CD4-positive, alpha-beta T cell treated with Interferon gamma for 1 hour (primary cell): ENCODE results near the gene KCNMA1.
"Not testable (repeated sequence)": the region's sequence is repeated elsewhere in the genome, so short reads cannot be mapped to it uniquely, and the experiment has no call there.

Experiments used
- DNase-seq: peaks from one replicate; pipeline ENCODE4 v3.0.0-alpha.2; 2020

Gene KCNMA1

GRCh38 chr10:77410523-77410922, 227.1 kb downstream of the KCNMA1 start:
- DNase-seq, result no peak

- no peak for DNase-seq
These were observed 227.7 kb downstream of the KCNMA1 start for GRCh38 chr10:77409697-77410471.

GRCh38 chr10:77408259-77408658, 229.3 kb downstream of the KCNMA1 start:
- no peak for DNase-seq

DNA sequence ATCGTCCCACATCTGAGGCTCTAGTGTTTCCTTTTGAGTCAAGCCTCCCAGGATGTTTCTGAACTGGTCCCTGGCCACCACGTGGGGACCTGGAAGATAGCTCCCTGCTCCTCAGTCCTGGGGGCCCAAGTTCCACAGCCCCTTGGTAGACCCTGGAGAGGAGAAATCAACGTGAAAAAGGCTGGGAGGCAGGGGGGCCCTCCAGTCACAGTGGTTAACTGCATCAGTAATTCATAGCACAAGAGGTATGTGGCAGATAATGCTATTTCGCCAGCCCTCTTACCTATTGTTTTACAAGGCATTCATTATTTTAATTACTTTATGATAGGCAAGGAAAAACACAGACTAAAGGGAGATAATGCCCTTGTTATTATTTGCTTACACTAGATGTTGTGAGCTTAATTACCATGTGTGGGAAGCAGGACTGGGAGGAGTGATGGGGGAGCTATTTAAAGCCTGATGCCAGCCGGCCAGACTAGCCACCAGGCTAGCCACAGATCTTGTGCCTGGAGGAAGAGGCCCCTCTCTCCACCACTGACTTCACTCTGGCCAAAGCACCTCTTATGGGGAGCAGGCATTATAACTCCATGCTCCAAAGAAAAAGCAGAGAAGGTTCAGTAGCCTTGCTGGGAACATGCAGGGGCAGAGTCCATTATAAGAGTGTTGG, 230.7 kb downstream of the KCNMA1 start:
- no peak for DNase-seq

- DNase-seq, result no peak
These were observed 231.8 kb downstream of the KCNMA1 start for GRCh38 chr10:77405771-77406241.

GRCh38 chr10:77404810-77405209, 232.8 kb downstream of the KCNMA1 start:
- no peak for DNase-seq

- DNase-seq, result no peak
These were observed 233.8 kb downstream of the KCNMA1 start for GRCh38 chr10:77403761-77404160.

GRCh38 chr10:77401683-77402082, 235.9 kb downstream of the KCNMA1 start:
- no peak for DNase-seq

DNA sequence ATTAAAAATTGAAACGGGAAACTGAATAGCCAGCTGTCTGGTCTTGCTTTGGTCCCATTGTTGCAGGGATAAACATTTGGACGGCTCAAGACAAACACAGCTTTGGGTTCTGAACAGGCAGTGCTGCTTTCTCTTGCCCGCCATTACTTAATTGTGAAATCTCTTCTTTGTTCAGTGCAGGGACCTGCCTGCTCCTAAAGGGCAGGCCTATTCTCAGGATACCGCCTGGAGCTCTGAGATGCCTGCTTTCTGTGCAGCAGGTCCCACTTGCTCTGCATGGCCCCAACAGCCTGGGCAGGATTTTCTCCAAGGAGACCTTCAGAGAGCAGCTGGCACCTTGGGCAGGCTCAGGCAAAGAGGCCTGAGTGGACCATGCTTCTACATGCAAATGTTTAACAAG, 237.6 kb downstream of the KCNMA1 start:
- DNase-seq, result no peak

DNA sequence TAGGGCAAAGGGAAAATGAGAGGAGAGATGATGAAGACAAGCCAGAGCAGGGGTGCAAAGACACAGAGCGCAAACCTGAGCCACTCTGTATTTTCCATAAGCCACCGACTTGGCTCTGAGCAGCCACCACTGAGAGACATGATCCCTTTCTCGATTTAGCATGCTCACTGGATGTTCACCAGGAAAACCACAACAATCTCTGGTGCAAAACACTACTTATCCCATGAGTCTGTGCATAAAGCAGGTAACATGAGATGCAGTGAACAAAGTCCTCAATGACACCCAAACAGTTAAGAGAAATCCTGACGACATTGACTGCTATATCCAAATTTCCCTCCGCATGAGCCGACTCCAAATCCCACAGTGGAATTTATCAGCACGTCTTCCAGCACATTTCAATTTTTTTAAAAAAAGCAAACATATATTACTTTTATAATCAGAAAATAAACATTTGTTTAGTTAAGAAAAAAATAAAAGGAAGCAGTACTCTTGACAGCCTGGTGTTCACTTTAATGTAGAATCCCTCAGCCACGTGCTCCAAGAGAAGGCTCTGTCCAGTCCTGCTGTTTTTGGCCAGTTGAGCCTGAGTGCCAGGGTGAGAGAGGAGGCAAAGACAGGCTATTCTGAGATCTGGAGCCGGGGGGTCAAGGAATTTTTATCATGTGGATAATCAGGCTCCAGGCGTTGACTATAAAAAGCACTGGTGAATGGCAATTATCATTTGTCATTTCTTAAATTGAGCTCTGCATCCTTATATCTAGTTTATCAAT, 238.4 kb downstream of the KCNMA1 start:
- no peak for DNase-seq

DNA sequence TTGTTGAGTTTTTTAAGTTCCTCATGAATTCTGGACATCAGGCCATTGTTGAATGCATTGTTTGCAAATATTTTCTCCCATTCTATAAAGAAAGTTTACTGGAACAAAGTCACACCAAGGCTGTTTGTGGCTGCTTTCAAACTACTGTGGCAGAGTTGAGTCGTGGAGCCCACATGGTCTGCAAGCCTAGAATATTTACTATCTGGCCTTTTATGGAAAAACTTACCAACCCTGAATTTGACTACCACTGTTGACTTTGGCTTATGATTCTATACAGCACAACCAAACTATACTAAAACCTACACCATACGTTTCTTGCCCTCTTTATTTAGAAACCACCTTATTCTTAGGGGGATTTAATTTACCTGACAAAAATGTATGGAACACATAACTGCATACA, 239.1 kb downstream of the KCNMA1 start:
- no peak for DNase-seq

GRCh38 chr10:77397103-77397502, 240.5 kb downstream of the KCNMA1 start:
- no peak for DNase-seq

DNA sequence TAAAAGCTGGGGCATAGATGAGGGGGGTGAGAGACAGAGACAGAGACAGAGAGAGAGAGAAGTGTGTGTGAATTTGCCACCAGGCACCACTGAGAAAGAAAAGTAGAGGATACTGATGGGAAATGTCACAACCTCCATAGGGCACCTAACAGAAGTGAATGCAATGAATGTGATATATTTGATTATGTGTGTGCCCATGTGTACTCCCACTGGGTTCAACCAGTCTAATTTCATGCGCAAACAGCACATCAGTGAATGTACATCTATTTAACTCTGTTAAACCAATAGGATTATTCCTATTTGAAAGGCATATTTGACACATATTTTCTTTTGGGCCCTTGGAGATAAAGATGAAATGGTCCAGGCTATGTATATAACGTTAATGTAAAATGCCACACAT, 241.3 kb downstream of the KCNMA1 start:
- DNase-seq, result no peak

DNA sequence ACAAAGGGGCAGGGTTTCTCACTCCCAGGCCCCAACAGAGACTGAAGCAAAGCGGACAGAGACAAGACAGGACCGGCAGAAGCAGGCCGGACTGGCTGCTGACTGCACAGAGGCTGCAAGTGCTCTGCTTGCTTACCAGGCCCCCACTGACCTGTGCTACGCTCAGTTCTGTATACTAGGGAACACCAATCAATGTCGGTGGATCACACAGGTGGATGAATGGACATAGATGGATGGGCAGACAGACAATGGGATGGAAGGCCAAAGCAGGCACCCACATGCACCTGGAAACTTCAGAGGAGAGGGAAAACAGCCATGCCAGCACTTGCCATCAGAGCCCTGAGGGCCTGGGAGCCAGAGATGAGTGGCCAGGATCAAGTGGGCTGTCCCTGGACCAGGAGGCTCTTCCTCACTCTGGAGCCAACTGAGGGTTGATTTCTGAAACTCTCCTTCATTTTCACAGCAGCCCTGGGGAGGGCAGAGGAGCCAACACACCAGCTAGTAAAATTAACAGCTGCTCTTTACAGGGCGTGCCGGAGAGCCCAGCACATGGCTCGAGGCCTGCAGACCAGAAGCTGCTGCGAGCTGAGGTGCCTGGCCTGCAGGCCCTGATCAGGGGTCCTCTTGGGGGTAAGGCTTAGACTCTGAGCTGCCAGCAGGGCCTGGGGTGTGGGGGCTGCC, 243.6 kb downstream of the KCNMA1 start:
- DNase-seq, result no peak

GRCh38 chr10:77393411-77393810, 244.2 kb downstream of the KCNMA1 start:
- no peak for DNase-seq

DNA sequence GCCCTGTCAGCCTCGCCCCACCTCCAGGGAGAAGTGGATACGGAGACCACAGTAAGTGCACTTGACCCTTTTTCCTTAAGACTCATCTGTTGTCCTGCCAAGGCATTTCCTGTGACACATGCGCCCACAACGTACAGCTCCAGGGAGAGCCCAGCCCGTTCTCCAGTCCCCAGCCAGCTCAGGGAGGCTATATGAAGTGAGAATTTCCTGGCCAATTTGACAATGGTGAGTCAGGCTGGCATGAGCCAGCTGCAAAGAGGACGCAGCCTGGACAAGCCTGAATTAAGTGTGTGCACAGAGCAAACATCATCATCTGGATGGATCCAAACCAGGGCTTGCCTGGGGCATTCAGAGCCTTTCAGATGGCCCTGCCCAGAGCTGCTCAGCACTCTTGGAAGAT, 244.8 kb downstream of the KCNMA1 start:
- DNase-seq, result no peak

DNA sequence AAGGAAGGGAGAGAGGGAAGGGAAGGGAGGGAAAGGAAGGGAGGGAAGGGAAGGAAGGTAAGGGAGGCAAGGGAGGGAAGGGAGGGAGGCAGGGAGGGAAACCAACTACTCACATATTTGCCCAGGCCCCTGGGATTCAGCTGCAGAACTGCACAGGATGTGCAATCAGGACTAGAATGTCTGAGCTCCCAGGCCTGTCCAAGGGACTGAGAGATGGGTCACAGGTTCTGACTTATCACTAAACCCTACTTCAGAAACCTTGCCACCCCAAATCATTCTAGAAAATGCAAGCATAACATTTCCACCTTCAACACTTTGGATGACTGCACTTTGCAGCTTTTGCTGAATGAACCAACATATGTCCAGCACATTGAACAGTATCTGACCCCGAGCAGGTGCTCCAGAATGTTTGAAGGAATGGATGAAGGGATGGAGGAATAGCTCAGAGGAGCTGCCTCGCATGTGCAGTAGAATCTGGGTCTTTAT, 245.3 kb downstream of the KCNMA1 start:
- no peak for DNase-seq

DNA sequence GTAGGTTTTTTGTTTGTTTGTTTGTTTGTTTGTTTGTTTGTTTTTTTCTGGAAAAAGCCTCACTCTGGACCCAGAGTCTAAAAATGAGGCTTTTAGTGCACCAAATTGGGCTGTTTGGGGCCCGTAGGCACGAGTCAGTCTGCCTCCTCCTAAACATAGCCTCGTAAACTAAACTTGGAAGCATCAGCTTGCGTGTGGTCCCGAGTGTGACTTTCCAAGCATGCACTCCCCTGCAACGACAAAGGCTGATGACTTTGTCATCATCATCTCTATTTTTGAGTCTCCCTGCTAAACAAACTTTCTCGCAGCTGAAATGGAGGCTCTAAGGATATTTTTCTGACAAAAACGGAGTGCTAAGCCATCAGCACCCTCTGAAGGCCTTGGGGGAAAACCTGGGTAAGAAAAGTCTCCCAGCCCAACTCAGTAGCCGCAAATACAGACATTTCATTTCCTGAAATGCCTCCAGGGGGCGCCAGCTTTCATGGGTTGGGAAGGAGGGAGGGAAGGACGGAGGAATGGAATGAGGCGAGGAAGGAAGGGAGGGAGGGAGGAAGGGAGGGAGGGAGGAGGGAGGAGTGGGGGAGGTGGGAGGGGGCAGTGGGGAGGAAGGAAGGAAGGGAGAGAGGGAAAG, 245.9 kb downstream of the KCNMA1 start:
- DNase-seq, result no peak

DNA sequence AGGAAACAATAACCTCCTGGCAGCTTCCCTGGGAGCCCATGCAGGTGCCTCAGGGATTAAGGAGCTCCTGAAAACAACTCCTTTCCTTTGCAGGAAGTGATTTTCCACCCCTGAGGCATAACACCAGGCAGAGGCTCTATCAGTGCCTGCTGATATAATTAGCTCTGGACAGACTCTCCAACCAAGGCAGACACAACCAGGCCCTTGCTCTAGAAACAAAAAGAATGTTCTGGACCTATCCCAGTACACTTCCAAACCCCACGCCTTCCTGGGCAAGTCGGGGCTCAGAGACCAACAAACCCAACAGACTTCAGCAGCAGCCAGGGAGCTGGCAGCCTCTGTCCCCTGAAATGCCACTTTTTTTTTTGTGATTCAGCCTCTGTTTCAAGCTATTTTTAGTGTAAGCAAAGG, 247.1 kb downstream of the KCNMA1 start:
- DNase-seq, result no peak

DNA sequence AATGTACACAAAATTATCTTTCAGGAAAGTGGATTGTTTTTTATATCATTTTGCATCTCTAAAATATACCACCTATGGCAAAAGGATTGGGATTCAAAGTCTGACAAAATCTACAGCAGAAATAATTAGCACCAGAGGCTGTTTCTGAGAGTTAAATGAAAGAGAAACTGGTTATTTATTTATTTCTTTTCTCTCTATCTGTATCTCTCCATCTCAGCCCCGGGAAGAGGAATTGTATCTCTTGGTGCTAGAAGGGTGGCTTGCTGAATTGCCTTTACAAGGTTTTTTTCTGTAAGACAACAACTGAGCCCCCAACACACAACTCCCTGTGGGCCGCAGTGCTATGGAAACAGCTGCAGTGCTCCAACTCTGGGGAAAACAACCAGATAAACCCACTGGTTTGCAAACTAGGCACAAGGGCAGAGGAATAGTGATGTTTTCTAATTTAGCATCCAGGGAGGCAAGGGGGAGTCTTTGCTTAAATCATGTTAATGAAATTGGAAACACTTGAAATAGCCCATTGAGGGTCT, 249.0 kb downstream of the KCNMA1 start:
- DNase-seq, result no peak

- not testable (repeated sequence) for DNase-seq
These were observed 249.9 kb downstream of the KCNMA1 start for GRCh38 chr10:77387701-77388100.

DNA sequence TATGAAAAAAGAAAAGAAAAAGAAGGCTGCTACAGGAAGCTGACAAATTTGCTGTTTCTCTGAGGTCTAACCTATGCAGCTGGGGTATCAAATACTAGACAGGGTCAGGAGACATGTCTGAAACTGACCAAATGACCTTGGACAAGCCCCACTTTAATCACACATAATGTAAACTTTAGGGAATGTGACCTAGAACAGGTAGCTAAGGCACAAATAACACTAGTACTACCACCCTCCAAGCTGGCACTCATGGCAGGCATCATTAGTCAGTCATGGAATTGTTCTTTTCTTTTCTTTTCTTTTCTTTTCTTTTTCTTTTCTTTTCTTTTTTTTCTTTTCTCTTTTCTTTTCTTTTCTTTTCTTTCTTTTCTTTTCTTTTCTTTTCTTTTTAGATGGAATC, 250.4 kb downstream of the KCNMA1 start:
- no peak for DNase-seq
